GM12865 (cell line): ENCODE measurements around the gene SPEM2.

Experiments used
- DNase-seq: peaks from one replicate; pipeline ENCODE4 v3.0.0; 2010; ENCODE audit warnings: low read depth
- H3K4me3 ChIP-seq: 2 replicates; pipeline ENCODE4 v1.5.1; 2011; ENCODE audit warnings: mild to moderate bottlenecking, low read depth, low read length, control low read depth
- TF ChIP-seq, protein P1 (sequence below): IDR thresholded peaks from 2 replicates; pipeline ENCODE4 v1.5.1; 2011; ENCODE audit warnings: low read length, control low read depth, low read depth, inconsistent platforms; ENCODE audit not compliant: insufficient read depth; ENCODE audit errors: missing control alignments

Gene SPEM2

DNA sequence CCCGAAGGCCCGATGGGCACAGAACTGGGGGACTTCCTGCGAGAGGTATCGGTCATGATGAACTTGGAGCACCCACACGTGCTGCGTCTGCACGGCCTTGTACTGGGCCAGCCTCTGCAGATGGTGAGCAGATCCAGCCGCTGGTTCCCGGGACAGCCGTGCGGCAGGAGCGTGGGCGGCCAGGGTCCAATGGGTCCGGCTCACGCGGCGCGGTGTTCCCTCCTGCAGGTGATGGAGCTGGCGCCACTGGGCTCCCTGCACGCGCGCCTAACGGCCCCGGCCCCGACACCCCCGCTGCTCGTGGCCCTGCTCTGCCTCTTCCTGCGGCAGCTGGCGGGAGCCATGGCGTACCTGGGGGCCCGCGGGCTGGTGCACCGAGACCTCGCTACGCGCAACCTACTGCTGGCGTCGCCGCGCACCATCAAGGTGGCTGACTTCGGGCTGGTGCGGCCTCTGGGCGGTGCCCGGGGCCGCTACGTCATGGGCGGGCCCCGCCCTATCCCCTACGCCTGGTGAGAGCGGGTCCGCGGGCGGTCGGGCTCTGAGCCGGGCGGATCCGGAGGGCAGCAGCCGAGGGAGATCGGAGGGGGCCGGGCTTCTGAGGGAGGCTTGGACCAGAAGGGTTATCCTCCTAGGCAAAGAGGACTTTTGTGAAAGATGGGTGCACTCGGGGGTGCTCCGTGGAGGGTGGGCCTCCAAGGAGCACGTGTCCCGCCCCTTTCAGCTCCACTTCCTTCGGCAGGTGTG, 41.5 kb upstream of the SPEM2 start:
- DNase-seq, result peak; percentile 72
- TF ChIP-seq, protein P1, sequence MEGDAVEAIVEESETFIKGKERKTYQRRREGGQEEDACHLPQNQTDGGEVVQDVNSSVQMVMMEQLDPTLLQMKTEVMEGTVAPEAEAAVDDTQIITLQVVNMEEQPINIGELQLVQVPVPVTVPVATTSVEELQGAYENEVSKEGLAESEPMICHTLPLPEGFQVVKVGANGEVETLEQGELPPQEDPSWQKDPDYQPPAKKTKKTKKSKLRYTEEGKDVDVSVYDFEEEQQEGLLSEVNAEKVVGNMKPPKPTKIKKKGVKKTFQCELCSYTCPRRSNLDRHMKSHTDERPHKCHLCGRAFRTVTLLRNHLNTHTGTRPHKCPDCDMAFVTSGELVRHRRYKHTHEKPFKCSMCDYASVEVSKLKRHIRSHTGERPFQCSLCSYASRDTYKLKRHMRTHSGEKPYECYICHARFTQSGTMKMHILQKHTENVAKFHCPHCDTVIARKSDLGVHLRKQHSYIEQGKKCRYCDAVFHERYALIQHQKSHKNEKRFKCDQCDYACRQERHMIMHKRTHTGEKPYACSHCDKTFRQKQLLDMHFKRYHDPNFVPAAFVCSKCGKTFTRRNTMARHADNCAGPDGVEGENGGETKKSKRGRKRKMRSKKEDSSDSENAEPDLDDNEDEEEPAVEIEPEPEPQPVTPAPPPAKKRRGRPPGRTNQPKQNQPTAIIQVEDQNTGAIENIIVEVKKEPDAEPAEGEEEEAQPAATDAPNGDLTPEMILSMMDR, result no peak
- peak overlapping the region; percentile 66 for H3K4me3 ChIP-seq

DNA sequence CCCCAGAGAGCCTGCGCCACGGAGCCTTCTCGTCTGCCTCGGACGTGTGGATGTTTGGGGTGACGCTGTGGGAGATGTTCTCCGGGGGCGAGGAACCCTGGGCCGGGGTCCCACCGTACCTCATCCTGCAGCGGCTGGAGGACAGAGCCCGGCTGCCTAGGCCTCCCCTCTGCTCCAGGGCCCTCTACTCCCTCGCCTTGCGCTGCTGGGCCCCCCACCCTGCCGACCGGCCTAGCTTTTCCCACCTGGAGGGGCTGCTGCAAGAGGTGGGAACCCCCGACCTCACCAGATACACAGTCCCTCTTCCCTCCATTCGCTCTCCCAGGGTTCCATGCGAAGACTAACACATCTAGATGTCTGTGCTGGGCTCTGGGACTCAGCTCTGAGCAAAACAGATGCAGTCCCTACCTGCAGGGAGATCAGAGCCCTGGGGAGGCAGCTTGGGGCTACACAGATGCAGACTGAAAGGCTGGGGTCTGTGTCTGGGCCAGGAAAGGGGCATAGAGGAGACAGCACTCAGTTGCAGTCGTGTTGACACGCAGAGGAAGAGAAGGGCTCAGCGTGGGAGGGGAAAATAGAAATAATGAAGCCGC, 40.8 kb upstream of the SPEM2 start:
- no peak for DNase-seq
- peak overlapping the region; percentile 66 for H3K4me3 ChIP-seq
- TF ChIP-seq, protein P1, result no peak

DNA sequence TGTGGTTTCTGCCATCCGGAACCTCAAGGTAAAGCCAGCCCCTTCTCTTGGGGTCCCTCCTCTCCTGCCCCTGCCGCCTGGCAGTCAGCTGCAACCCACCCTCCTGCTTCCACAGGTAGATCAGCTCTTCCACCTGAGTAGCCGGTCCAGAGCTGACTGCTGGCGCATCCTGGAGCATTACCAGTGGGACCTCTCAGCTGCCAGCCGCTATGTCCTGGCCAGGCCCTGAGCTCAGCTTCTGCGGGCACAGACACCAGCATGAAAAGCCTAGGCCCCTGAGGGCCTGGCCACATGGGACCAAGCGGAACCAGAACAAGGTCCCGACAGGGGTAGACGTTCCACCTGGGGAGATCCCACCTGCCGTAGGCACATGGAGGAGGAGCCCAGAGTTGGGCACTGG, 36.6 kb upstream of the SPEM2 start:
- H3K4me3 ChIP-seq, result no peak overlapping the region
- DNase-seq, result no peak
- TF ChIP-seq, protein P1, result no peak

DNA sequence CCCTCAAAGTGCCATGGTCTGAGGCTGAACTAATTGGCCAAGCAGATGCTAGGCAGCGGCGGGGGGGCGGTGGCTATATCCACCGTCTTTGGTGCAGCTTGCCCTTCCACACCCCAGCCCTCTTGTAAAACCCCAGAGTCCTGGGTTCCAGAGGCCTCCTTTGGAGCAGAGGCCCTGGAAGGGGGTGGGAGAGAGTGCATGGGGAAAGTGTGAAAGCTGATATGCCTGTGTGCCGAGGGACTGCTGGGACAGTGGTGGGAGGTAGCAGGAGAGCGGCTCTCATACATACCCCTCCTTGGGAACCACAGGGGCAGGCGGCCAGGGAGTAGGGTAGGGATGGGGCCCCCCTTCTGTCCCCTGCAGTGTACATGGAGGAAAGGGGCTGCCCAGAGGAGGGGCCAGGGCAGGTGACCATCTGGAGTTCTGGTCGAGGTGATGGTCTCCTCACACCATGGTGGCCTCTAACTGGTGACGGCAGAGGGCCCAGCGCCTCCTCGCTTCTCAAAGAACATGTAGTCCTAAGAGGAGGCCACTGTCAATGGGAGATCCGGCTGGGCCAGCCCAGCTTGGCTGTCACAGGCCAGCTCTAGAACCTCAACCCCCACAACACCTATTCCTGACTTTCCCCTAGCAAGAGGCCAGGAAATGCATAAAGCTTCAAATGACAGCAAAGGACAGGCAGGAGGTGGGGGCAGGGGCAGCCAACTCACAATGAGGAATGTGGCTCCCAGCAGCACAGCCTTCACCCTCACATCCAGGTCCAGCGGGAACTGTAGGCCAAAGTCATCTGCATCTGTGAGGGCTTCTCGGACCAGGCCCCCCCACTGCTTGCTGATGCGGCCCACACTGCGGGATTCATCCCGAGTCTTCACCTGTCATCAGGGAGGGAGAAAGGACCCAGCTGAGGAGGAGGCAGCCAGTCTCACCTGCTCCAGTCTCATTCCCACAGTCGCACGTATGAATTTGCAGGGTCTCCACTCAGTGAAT, 35.2 kb upstream of the SPEM2 start:
- TF ChIP-seq, protein P1, result no peak
- DNase-seq, result no peak
- no peak overlapping the region for H3K4me3 ChIP-seq

DNA sequence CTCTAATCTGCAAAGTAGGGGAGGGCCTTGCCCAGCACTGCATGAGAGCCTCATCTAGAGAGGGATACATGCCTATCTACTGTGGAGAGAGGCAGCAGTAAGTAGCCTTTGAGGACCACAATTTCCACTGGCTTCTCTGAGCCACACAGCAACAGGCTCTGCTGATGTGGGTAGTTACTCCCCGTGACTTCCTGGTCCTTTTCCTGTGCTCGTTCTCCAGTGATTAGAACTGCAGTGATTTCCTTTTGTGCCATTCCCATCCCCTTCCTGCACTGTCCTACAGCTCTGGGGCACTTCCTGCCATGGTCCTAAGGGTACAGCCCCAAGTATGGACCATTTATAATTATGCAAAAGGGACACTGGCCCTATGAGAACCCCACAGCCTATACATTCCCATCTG, 34.1 kb upstream of the SPEM2 start:
- TF ChIP-seq, protein P1, result no peak
- no peak overlapping the region for H3K4me3 ChIP-seq
- DNase-seq, result no peak

DNA sequence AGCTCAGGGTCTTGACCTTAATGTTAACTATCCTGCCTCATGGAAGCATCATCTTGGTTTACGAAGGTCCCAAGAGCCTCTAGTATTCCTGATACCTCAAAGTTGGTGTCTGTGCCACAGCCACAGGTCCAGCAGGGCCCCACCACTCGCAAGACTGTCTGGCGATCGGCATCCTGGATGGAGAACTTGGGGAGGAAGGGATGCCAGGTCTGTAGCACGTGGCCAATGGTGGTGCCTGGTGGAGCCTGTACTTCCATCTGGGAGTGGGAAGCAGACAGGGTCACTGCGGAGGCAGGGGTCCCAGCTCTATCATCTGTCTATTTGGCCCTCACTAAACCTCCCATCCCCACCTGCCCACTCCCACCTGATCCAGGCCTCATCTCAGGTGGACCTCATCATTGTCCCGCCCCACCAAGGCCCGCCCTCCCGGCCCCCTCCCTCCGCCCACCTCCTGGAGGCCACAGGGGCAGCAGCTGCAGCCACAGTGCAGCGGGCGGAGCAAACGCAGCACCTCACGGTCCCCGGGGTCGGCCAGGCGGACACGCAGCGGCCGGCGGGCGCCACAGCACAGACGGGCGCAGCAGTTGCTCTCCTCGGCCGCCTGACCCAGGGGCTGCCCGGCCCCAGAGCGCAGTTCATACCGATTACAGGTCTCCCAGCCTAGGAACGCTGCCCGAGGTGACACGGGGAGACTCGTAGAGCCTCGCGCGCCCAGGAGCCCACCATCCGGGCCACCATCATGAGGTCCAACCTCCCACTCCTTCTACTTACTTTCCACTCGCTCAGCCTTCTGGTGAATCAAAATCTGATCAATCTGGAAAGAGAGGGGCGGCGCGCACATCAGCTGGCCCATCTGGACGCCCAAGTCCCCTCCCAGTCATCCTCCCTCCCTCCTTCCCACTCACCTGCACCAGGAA, 32.5 kb upstream of the SPEM2 start:
- peak overlapping the region; percentile 97 for H3K4me3 ChIP-seq
- TF ChIP-seq, protein P1, result no peak
- no peak for DNase-seq
